GM12872 (cell line): ENCODE measurements around the gene ETV3.

Experiments used
- TF ChIP-seq, protein P1 (sequence below): IDR thresholded peaks from 3 replicates; pipeline ENCODE4 v1.5.1; 2011; ENCODE audit warnings: low read depth, mild to moderate bottlenecking, low read length, moderate library complexity; ENCODE audit not compliant: insufficient read depth

Gene ETV3

GRCh38 chr1:157166590-157166989, 28.4 kb upstream of the ETV3 start:
- TF ChIP-seq, protein P1, sequence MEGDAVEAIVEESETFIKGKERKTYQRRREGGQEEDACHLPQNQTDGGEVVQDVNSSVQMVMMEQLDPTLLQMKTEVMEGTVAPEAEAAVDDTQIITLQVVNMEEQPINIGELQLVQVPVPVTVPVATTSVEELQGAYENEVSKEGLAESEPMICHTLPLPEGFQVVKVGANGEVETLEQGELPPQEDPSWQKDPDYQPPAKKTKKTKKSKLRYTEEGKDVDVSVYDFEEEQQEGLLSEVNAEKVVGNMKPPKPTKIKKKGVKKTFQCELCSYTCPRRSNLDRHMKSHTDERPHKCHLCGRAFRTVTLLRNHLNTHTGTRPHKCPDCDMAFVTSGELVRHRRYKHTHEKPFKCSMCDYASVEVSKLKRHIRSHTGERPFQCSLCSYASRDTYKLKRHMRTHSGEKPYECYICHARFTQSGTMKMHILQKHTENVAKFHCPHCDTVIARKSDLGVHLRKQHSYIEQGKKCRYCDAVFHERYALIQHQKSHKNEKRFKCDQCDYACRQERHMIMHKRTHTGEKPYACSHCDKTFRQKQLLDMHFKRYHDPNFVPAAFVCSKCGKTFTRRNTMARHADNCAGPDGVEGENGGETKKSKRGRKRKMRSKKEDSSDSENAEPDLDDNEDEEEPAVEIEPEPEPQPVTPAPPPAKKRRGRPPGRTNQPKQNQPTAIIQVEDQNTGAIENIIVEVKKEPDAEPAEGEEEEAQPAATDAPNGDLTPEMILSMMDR, result no peak

GRCh38 chr1:157163273-157164127, 25.3 kb upstream of the ETV3 start:
- TF ChIP-seq, protein P1, result peak; percentile 95

DNA sequence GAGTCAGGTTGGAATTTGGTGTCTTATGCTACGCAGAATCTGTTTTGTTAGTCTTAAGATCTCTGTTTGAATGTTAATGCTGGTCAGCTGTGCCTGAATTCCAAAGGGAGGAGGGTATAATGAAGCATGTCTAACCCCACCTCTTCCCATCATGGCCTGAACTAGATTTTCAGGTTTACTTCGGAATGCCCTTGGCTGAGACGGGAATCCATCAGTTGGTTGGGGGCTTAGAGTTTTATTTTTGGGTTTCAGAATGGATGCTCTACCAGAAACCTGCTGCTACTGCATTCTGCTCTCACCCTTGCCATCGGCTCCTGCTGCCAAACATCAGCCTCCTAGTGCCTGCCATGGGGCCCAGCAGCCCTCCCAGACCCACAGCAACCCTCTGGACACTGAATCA, 24.1 kb upstream of the ETV3 start:
- TF ChIP-seq, protein P1, result no peak

- TF ChIP-seq, protein P1, result no peak
Observed at GRCh38 chr1:157161901-157162300, 23.7 kb upstream of the ETV3 start.

GRCh38 chr1:157158967-157159366, 20.8 kb upstream of the ETV3 start:
- TF ChIP-seq, protein P1, result no peak

GRCh38 chr1:157157501-157158190, 19.5 kb upstream of the ETV3 start:
- TF ChIP-seq, protein P1, result no peak

DNA sequence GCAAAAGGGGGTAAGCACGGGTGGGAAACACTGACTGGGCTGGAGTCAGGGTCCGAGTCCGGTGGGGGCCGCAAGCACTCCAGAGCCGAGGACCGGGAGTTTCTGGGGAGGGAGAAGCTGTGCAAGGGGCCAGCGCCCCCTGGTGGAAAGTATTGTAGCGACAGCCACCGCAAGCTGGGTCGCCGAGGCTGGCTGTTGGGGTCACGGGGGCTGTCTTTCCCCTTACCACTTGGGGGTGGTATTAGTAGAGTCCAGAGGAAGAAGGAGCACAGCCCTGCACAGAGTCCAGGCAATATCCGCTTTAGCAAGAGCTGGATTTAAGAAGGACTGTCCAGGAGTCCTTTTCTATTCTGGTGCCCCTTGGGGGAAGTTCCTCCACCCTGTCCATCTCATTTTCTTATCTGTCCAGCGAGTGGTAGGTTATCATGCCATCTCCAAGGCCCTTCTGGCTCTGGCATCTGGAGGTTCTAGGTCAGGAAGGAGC, 17.9 kb upstream of the ETV3 start:
- TF ChIP-seq, protein P1, result peak; percentile 91
